ENCODE data around the gene WDR19.

DNA sequence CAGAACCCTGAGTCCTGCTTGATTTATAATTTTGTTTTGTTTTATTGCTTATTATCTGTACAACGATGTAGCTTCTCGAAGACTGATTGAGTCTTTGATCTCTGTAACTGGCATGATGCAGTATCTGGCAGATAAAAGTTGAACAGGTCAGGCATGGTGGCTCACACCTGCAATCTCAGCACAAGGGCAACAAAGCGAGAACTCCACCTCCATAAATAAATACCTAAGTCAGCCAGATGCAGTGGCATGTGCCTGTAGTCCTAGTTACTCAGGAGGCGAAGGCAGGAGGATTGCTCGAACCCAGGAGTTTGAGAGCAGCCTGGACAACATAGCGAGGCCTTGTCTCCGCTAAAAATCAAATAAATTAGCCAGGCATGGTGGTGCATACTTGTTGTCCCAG lies 15.7 kb upstream of the WDR19 start:
- no peak for TF ChIP-seq POLR2A (IDR thresholded peaks at IDR 0.05)
- TF ChIP-seq, protein P1, sequence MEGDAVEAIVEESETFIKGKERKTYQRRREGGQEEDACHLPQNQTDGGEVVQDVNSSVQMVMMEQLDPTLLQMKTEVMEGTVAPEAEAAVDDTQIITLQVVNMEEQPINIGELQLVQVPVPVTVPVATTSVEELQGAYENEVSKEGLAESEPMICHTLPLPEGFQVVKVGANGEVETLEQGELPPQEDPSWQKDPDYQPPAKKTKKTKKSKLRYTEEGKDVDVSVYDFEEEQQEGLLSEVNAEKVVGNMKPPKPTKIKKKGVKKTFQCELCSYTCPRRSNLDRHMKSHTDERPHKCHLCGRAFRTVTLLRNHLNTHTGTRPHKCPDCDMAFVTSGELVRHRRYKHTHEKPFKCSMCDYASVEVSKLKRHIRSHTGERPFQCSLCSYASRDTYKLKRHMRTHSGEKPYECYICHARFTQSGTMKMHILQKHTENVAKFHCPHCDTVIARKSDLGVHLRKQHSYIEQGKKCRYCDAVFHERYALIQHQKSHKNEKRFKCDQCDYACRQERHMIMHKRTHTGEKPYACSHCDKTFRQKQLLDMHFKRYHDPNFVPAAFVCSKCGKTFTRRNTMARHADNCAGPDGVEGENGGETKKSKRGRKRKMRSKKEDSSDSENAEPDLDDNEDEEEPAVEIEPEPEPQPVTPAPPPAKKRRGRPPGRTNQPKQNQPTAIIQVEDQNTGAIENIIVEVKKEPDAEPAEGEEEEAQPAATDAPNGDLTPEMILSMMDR (IDR thresholded peaks at IDR 0.05 in 8 of 11, conservative IDR thresholded peaks at IDR 0.05 in 3 of 11), result no peak
- no peak for TF ChIP-seq POLR2AphosphoS5 (IDR thresholded peaks at IDR 0.05)

Data from spleen (tissue), 7 donors.